HG03521 (cell line): ENCODE data around the gene VPS9D1.

ENCODE experiments used
- ATAC-seq: cut with Tn5 transposase; IDR thresholded peaks from one replicate; pipeline ENCODE4 v1.9.1; 2021; ENCODE audit warnings: mild to moderate bottlenecking, moderate library complexity; ENCODE audit not compliant: unreplicated experiment

The VPS9D1 gene

GRCh38 chr16:89733322-89733721, 12.6 kb upstream of the VPS9D1 start:
- no peak for ATAC-seq

- no peak for ATAC-seq
Measured at GRCh38 chr16:89732918-89733242, 12.2 kb upstream of the VPS9D1 start.

GRCh38 chr16:89732142-89732917, 11.6 kb upstream of the VPS9D1 start:
- ATAC-seq = no peak

DNA sequence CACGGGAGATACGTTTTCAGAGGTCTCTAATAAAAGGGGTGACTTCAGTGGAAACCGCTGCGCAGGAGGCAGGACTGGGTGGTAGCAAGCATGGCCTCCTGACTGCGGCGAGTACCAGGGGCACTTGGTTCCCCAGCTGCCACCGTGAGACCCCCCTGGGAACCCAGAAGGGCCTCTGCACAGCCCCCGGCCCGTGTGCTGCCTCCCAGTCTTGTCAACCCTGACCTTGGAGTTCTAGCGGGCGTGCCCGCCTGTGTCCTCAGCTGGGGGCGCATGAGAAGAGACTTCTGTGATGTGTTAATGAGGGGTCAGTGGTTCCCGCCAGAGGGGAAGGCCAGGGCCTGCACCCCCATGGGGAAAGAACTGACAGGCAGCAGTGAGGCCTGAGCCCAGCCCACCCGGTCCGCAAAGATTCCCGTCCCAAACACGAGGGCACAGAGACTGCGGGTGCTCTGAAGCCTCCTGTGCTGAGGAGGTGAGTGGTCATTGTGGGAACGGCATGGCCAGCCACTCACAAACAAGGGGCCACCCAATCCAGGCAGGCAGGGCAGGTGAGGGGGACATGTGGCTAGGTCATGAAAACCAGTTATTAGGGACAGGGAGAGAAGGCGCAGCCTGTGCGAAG, 10.0 kb upstream of the VPS9D1 start:
- no peak for ATAC-seq

DNA sequence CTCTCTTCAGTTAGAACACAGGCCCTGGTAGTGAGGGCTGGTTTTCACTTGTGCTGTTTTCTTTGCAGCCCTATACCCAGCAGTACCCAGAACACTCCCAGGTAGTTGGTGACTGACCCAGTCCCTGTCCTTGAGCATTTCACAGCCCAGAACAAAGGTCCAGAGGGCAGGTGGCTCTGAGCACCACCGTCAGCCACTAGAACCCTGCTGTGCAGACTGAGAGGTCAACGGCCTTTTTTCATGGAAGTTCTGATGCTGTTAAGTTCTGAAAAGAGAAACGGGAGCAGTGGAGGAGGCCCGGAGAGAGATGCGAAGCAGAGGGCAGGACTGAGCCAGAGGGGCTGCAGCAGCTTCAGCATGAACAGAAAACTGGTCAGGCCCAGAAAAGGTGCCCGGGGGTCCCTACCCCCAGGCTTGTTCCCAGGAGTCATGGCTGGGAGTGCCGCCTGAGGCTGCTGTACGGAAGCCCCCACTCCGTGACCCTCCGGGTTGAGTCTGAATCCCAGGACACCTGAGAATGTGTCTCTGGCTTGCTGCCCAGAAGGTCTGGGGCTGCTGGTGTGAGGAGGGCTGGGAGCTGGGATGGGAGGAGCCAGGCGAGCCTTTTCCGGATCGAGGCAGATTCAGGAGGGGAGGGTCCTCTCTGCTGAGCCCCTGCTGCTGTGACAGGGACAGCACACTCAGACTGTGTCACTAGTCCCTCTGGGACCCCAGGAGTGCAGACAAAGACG, 9.3 kb upstream of the VPS9D1 start:
- no peak for ATAC-seq

DNA sequence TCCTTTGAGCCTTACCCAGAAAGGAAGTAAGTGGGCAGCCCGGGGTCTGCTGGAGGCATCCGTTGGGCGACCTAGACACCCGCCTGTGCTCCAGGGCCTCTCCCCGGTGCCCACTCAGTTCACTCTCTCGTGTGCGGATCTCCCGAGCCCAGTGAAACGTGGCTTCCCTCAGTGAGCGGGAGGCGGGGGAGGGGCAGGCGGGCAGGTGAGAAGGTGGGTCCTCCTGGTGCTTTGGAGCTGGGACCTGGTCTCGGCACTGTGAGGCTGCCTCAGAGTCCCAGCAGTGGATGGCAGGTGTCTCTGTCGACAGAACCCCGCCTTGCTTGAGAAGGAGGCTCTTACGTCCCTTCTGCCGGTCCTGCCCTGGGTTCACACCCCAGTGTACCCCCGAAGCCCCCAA, 8.6 kb upstream of the VPS9D1 start:
- no peak for ATAC-seq

DNA sequence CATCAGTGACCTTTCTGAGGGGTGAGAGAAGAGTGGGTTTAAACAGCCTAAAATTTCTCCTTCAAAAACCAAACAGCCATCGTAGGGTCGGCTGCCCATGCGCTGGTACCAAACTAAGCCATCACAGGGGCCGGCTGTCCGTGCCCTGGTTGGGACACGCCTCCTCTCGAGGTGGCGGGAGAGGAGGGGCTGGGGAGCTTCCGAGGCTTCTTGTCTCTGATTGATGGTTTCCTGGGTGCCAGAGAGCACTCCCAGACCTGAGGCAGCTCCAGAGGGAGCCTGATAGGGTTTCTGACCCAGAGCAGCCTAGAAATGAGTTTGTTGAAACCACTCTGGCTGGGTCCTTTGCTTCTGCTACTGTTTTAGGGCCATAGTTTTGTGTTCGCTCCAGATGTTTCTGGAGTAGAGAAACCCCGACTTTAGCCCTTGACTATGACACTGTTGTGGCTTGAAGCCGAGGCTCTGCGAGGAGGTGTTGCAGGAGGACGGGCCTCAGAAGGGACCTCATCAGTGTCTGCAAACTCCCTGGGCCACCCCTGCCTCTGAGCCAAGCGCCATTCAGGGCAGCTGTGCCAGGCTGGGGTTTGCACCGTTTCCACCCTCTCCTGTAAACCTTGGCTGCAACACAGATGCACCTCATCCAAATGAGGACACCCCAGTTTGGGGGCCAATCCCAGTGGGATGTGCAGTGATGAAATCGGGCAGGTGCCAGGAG, 6.9 kb upstream of the VPS9D1 start:
- ATAC-seq = no peak

- ATAC-seq = no peak
Measured at GRCh38 chr16:89723279-89724250, 2.9 kb upstream of the VPS9D1 start.

DNA sequence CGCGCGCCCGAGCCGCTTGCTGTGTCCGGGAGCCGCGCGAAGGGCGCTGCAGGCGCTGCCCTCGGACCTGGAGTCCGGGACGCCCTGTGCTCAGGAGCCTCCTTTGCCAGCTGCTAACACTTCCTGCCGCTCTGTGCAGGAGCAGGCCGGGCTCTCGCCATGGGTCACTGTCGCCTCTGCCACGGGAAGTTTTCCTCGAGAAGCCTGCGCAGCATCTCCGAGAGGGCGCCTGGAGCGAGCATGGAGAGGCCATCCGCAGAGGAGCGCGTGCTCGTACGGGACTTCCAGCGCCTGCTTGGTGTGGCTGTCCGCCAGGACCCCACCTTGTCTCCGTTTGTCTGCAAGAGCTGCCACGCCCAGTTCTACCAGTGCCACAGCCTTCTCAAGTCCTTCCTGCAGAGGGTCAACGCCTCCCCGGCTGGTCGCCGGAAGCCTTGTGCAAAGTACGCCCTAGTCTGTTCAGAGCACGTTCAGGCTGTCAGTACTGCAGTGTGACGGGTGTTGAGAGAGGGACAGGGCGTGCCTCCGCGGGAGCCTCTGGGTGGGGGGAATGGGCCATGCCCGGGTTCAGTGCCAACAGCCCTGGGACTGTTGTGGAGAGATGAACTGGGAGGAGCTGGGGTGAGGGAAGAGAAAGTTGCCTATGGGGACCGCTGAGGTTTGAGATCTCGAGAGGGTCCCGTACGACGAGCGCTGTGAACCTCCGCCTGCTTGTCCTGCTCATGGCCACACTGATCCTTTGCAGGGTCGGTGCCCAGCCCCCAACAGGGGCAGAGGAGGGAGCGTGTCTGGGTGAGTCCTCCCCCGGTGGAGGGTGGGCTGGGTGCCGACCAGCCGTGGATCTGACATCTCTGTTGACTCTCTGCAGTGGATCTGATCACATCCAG, 1.9 kb upstream of the VPS9D1 start:
- ATAC-seq = peak; percentile 2

GRCh38 chr16:89721546-89722391, 1.1 kb upstream of the VPS9D1 start:
- peak; percentile 30 for ATAC-seq

DNA sequence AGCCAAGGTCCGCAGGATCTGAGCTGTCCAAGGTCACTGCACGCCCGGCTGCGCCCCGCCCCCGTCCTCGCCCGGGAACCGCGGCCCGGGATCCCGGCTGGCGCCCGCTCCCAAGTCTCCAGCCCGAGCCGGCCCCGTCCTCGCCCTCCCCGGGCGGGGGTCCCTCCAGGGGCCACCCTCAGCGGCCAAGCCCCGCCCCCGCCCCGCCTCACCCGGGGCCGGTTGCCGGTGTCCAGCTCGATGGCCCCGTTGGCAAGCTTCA, 216 bp downstream of the VPS9D1 start:
- peak; percentile 16 for ATAC-seq

DNA sequence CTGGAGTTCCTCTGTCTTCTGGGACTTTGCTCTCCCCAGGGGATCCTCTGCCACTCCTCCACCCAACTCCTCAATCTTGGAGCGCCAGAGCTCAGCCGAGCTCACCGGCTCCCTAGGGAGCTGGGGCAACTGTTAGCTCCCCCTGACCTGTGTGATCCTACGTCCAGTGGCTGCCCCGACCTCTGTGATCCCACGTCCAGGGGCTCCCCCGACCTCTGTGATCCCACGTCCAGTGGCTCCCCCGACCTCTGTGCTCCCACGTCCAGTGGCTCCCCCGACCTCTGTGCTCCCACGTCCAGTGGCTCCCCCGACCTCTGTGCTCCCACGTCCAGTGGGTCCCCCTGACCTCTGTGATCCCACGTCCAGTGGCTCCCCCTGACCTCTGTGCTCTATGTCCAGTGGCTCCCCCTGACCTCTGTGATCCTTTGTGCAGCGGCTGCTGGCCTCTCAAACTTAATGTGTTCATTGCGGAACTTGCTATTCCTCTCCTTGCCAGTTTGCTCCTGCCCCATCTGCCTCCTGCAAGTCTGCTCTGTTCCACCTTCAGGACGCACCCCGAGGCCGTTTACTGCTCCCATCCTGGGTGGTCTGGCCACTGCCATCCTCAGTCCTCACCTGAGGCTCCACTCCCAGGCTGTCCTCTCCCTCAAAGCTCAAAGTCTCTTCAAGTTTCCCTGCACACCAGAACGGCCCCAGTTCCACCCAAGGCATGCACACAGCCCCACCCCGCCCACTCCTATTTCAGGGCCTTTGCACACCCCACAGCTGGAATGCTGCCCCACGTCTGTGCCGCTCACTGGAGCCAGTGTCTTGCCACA, 2.8 kb downstream of the VPS9D1 start:
- ATAC-seq = no peak

- ATAC-seq = no peak
Measured at GRCh38 chr16:89716916-89717687, 3.6 kb downstream of the VPS9D1 start.

DNA sequence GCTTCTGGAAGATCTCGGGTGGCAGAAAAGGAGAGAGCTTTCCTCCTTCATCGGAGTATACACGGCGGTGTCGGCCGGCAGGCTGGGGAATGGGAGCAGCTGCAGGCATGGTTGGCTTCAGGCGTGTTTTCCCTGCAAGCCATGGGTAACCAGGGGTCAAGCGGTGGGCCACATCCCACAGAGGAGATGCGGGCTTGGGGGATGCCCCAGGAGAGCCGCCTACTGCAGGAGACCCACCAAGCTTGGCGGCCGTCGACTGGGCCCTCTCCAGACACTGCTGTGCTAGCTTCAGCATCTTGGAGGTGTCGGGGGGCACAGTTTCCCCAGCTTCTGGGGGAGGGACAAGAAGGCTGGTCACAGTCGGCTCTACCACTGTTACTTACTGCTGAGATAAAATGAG, 4.2 kb downstream of the VPS9D1 start:
- ATAC-seq = no peak

DNA sequence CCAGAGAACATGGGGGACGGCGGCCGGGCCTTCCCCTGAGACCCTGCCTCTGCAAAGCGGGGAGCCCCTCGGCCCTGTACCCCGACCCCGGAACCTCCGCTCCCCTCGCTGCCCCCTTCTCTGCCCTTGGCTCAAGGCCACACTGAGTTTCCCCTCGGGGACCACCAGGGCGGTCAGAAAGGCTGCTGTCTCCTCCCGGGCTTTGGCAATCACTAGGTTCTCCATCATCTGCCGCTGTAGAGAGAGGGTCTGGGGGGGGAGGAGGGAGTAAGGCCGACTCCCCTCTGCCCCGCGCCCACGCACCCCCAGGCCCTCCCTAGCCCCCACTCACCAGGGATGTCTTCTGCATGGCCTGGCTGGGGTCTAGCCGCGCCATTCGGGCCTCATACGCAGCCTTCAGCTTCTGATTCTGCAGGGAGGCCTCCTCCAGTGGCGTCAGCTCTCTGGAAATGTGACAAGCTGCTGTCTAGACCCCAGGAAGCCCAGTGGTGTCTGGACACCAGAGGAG, 8.4 kb downstream of the VPS9D1 start:
- no peak for ATAC-seq

DNA sequence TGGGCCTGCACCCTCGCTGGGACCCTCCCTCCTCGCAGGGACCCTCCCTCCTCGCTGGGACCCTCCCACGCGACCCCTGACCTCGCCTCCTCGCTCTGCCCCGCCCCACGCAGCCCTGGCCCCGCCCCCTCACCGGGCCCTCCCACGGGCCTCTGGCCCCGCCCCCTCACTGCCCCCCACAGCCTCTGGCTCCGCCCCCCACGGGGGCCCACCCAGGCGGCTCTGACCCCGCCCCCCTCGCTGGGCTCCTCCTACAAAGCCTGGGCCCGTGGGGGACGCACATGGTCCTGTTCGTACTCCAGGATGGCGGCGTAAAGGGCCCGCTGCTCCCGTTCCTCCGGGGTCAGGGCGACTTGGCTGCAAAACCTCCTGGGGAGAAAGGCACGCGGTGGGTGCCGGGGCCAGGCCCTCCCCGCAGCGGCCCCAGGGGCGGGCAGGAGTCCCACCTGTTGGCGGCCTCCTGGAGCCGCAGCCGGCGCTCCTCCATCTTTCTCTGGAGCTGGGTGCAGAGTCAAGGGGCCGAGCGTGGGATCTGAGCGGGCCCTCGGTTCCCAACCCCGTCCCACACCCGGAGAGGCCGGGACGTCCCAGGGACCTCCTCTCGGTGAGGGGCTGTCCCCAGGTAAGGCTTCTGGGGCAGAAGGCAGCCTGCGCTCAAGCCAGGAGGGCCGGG, 9.0 kb downstream of the VPS9D1 start:
- ATAC-seq = no peak
